Limb (tissue), 2 donors: ENCODE data around the gene ZAR1.

Source experiments
- DNase-seq, 2 donors: peaks; one replicate each; pipeline ENCODE4 v3.0.0-alpha.2; 2016; ENCODE audit errors: extremely low spot score in 2 of 2

The ZAR1 gene

GRCh38 chr4:48489683-48490011 is 405 bp upstream of the ZAR1 start:
- peak in 1 of 2 donors; percentile 32 for DNase-seq

GRCh38 chr4:48490680-48491513 is 845 bp downstream of the ZAR1 start:
- peak in 1 of 2 donors; percentile 35 for DNase-seq

- DNase-seq, result no peak
Measured at GRCh38 chr4:48491514-48492176, 1.6 kb downstream of the ZAR1 start.

GRCh38 chr4:48493452-48494100 is 3.5 kb downstream of the ZAR1 start:
- DNase-seq, result no peak

- no peak for DNase-seq
Measured at GRCh38 chr4:48495941-48496340, 5.9 kb downstream of the ZAR1 start.

GRCh38 chr4:48498895-48499294 is 8.8 kb downstream of the ZAR1 start:
- DNase-seq, result no peak

- no peak for DNase-seq
Measured at GRCh38 chr4:48499551-48500066, 9.6 kb downstream of the ZAR1 start.

- DNase-seq, result no peak
Measured at GRCh38 chr4:48503233-48504025, 13.4 kb downstream of the ZAR1 start.

GRCh38 chr4:48504026-48504330 is 13.9 kb downstream of the ZAR1 start:
- no peak for DNase-seq

- no peak for DNase-seq
Measured at GRCh38 chr4:48504352-48504751, 14.3 kb downstream of the ZAR1 start.

- no peak for DNase-seq
Measured at GRCh38 chr4:48506716-48507115, 16.7 kb downstream of the ZAR1 start.

- DNase-seq, result no peak
Measured at GRCh38 chr4:48509543-48509942, 19.5 kb downstream of the ZAR1 start.

- DNase-seq, result no peak
Measured at GRCh38 chr4:48518143-48518542, 28.1 kb downstream of the ZAR1 start.

- no peak for DNase-seq
Measured at GRCh38 chr4:48526406-48526805, 36.4 kb downstream of the ZAR1 start.

- no peak for DNase-seq
Measured at GRCh38 chr4:48538358-48538757, 48.3 kb downstream of the ZAR1 start.

- DNase-seq, result no peak
Measured at GRCh38 chr4:48539597-48539996, 49.5 kb downstream of the ZAR1 start.

- DNase-seq, result no peak
Measured at GRCh38 chr4:48542888-48543287, 52.8 kb downstream of the ZAR1 start.

GRCh38 chr4:48543796-48544195 is 53.7 kb downstream of the ZAR1 start:
- DNase-seq, result no peak
